HFF-Myc (cell line): ENCODE measurements around the gene SMIM9.

Experiments used
- DNase-seq: peaks from one replicate; pipeline ENCODE4 v3.0.0-alpha.2; 2011; ENCODE audit warnings: low read depth; ENCODE audit errors: extremely low read depth
- H3K4me3 ChIP-seq: replicated peaks from 2 replicates; pipeline ENCODE4 v1.5.1; 2011; ENCODE audit warnings: low read depth, mild to moderate bottlenecking, control low read depth, low read length
- TF ChIP-seq, protein P1 (sequence below): IDR thresholded peaks from 2 replicates; pipeline ENCODE4 v1.5.1; 2012; ENCODE audit warnings: mild to moderate bottlenecking, low read depth, low read length, control low read depth; ENCODE audit errors: missing control alignments

SMIM9 gene

DNA sequence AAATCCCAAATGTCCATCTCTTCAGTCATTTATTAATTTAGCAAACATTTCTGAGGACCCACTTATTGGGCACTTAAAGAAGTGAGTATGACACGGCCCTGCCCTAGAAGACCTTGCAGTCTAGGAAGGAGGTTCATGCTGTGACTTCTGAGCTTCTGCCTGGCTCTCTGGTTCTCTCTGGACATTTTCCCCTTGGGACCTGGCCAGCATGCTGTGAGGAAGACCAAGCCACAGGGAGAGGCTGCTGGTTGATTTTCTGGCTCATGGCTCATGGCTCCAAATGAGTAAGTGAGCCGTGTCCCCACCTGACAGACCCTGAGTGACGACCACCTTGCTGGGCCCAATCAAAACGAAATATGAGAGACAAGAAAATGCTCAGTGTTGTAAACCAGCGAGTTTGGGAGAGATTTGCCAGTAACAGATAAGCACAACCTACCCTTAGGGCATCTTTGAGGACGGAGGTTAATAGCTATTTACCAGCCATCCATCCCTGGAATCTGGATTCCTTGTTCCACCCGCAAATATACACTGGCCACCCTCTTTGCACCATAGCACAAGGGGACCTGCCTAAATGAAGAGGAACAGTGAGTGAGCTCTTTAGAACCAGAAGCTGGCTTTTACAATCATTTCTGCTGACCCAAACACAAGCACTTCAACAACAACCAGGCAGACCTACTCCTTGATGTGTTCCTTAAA is 30.1 kb downstream of the SMIM9 start:
- no peak for DNase-seq
- TF ChIP-seq, protein P1, sequence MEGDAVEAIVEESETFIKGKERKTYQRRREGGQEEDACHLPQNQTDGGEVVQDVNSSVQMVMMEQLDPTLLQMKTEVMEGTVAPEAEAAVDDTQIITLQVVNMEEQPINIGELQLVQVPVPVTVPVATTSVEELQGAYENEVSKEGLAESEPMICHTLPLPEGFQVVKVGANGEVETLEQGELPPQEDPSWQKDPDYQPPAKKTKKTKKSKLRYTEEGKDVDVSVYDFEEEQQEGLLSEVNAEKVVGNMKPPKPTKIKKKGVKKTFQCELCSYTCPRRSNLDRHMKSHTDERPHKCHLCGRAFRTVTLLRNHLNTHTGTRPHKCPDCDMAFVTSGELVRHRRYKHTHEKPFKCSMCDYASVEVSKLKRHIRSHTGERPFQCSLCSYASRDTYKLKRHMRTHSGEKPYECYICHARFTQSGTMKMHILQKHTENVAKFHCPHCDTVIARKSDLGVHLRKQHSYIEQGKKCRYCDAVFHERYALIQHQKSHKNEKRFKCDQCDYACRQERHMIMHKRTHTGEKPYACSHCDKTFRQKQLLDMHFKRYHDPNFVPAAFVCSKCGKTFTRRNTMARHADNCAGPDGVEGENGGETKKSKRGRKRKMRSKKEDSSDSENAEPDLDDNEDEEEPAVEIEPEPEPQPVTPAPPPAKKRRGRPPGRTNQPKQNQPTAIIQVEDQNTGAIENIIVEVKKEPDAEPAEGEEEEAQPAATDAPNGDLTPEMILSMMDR = no peak

DNA sequence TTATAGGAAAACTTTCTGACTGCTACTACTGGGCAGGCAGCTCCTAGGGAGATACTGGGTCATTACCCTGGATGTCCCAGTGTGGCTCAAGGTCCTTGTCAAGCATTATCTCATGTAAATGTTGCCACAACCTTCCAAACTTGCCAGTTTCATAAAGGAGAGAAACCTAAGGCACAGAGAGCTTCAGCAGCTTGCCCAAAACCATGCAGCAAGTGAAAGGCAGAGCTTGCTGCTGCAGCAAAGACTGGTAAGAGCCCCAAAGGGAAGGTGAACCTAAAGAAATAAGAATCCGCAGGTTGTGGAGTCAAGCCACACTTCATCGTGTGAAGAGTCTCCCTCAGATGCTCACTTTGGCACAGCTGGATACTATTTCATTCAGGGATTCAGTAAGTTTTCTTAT is 31.5 kb downstream of the SMIM9 start:
- DNase-seq = no peak
- H3K4me3 ChIP-seq = no peak overlapping the region
- TF ChIP-seq, protein P1 = no peak

More for the DNA sequence above, 30.1 kb downstream of the SMIM9 start:
- peak overlapping the region; percentile 48 for H3K4me3 ChIP-seq

DNA sequence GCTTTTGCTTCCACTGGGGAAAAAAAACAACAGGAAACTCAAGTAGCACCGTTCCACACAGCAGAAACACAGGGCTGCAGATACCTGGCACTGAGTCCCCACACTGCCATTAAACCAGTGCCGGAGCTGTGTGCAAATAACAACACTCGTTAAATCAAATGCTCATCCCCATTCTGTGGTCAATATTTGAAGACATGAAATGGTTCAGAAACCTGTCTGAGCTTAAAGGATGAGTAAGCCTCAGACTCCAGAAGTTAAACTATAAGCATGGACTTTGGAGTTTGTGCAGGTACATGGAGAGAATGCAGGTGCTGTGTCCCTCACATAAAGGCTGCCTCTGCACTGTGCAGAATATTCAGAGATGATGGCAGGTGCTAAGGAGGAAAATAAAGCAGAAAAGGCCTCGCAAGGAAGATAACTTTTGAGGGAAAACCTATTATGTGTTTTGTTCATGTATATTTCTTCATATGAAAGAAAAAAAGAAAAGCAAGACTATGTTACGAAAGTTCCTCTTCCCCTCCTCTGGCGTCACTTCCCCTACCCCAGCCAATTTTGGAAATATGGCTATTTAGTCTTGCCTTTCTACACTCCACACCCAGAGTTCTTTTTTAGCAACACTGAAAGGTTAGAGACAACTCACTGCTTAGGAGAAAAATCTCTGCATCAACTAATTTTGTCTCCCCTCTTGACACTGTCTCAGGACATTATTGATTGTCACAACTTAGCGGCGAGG is 33.8 kb downstream of the SMIM9 start:
- no peak overlapping the region for H3K4me3 ChIP-seq
- DNase-seq = no peak
- TF ChIP-seq, protein P1 = no peak

DNA sequence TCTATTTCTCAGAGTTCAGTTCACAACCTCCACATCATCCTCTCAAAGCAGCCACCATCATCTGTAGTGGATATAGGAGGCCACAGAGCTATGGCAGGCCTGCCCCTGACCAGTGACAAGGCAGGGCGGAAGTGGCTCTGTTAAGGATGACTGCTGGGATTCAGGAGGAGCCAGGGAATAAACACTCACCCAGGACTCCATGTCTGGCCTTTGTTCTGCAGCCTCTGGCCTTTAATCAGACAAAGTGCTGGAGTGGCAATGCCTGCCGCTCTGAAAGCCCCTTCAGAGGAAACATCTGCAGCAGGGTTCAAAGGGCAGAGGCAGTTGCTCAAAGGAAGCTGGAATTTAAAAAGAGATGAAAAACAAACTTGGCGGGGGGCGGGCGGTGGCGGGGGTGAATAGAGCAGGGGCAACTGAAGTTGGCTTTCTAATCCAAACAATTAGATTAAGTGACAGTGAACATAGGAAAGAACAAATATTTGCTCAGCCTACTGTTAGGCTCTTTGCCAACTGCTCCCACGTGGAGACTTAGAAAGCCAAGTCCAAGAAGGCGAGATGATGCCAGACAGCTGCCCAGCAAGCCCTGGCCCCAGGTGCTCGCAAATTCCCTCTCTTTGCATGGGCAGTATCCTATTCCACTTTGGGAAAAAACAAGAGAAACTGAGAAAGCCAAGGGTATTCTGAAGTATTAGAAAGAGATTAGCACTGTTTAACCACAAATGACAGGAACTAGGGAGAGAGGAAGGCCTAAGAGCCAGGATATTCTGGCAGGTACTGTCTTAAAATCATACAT is 34.7 kb downstream of the SMIM9 start:
- TF ChIP-seq, protein P1 = no peak
- DNase-seq = no peak
- H3K4me3 ChIP-seq = no peak overlapping the region

DNA sequence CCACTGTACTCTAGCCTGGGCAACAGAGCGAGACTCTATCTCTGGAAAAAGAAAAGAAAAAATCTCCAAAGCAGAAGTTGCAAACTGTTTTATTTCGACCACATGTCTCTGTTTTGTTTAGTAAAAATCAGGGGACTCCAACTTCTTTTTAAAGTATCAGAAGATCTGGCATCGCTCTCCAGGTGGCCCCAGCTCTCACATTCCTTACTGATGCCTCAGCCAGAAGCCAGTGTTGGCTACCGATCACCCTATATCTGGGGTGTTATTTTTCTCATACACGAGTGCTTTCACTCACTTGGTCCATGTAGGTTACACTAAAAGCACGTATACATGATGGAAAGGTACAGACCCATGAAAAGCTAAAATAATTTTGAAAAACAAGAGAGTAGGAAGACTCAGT is 37.5 kb downstream of the SMIM9 start:
- DNase-seq = no peak
- TF ChIP-seq, protein P1 = no peak
- no peak overlapping the region for H3K4me3 ChIP-seq

DNA sequence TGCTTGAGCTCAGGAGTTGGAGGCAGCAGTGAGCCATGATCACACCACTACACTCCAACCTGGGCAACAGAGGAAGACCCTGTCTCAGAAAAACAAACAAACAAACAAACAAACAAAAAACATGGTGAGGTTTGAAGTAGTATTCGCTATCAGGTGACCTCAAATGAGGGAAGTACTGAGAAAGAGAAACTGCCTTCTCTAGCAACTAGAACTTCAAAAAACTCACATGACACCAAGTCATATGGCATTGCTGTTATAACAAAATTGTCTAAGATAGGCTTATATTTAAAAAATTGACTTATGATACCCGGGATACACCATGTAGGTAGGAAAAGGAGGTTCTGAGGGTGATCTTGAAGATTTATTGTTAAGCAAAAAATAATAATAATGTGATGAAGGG is 39.4 kb downstream of the SMIM9 start:
- no peak for DNase-seq
- TF ChIP-seq, protein P1 = no peak
- H3K4me3 ChIP-seq = no peak overlapping the region
